Thymus (tissue), 11 donors: ENCODE measurements around the gene SSH3. TPM values are rescaled to one million over a fixed set of nuclear protein-coding genes. Genes with fewer than 3 reads are reported as not detected.

Experiments used
- DNase-seq, 9 donors: peaks; one replicate each; pipeline ENCODE4 v3.0.0-alpha.2; 2013; ENCODE audit warnings: low spot score in 9 of 9, low read depth in 6 of 9, missing footprints in 1 of 9
- H3K27ac ChIP-seq, 2 donors: one replicate each; pipeline ENCODE4 v1.5.1; 2013; ENCODE audit warnings: control low read depth in 1 of 2, low read depth in 1 of 2, low read length in 1 of 2, mild to moderate bottlenecking in 1 of 2, moderate library complexity in 1 of 2
- H3K27me3 ChIP-seq, 2 donors: one replicate each; pipeline ENCODE4 v1.5.1; 2013; ENCODE audit warnings: low read length in 1 of 2; ENCODE audit not compliant: control insufficient read depth in 2 of 2, insufficient read depth in 1 of 2
- H3K36me3 ChIP-seq, 2 donors: one replicate each; pipeline ENCODE4 v1.5.1; 2013; ENCODE audit warnings: low read length in 1 of 2, mild to moderate bottlenecking in 1 of 2, moderate library complexity in 1 of 2; ENCODE audit not compliant: control insufficient read depth in 2 of 2, insufficient read depth in 2 of 2
- H3K4me1 ChIP-seq, 2 donors: one replicate each; pipeline ENCODE4 v1.5.1; 2013; ENCODE audit warnings: low read length in 2 of 2; ENCODE audit not compliant: control insufficient read depth in 2 of 2, insufficient read depth in 2 of 2
- H3K4me3 ChIP-seq, 2 donors: one replicate each; pipeline ENCODE4 v1.5.1; 2013; ENCODE audit warnings: low read length in 2 of 2, control low read depth in 1 of 2, mild to moderate bottlenecking in 1 of 2
- H3K9me3 ChIP-seq, 2 donors: one replicate each; pipeline ENCODE4 v1.5.1; 2013; ENCODE audit warnings: low read length in 1 of 2, mild to moderate bottlenecking in 1 of 2; ENCODE audit not compliant: control insufficient read depth in 2 of 2, insufficient read depth in 1 of 2
- WGBS: extraction: QIAGEN DNeasy Blood & Tissue Kit; methylation state at CpG from one replicate; pipeline ENCODE4 v1.1.7; 2013; 5-methylcytosine and 5-hydroxymethylcytosine counted together
- polyA plus RNA-seq: library from polyadenylated mRNA; stranded (reverse); fragments of 200-250 nt; gene quantifications from one replicate; pipeline ENCODE4 v1.2.3, GENCODE V29; 2013
- total RNA-seq: library from RNA; stranded (reverse); fragments of 120-200 nt; gene quantifications from one replicate; pipeline ENCODE4 v1.2.4, GENCODE V29; 2013
- donor health status: healthy.

Gene SSH3
- total and polyA plus RNA-seq, 2 donors: 1.8 to 11.8 TPM

- Histone ChIP-seq H3K27ac (peak within 1 kb of the TSS; percentile 95 to 99), H3K9me3 (peaks cover 0 to 6% of the 10 kb centered on the region in 2 donors), H3K4me1 (peaks cover 40 to 77% of the 10 kb centered on the region in 2 donors), H3K36me3 (peaks cover 21 to 34% of the 10 kb centered on the region in 2 donors), H3K27me3 (peaks cover 0 to 8% of the 10 kb centered on the region in 2 donors), H3K4me3 (peak within 1 kb of the TSS; percentile 67 to 92)
- under 1% methylated on average over 103 of the region's 103 CpGs for WGBS
- DNase-seq: peak in 1 of 9 donors; percentile 64
Measured at GRCh38 chr11:67266449-67267187, 36.7 kb upstream of the SSH3 start, which contains the start of gene GRK2. GRK2 (plus strand) TSS chr11:67266473; CDS start chr11:67266700, 227 bp downstream.

GRCh38 chr11:67267188-67268080 is 35.9 kb upstream of the SSH3 start:
- H3K27me3 ChIP-seq: peaks cover 0 to 2% of the 10 kb centered on the region in 2 donors
- H3K36me3 ChIP-seq: peaks cover 21 to 42% of the 10 kb centered on the region in 2 donors
- H3K4me3 ChIP-seq: peak overlapping the region; percentile 67 to 92
- WGBS: 3% methylated on average over 30 of the region's 30 CpGs
- H3K9me3 ChIP-seq: peaks cover 0 to 6% of the 10 kb centered on the region in 2 donors
- peaks cover 48 to 77% of the 10 kb centered on the region in 2 donors for H3K4me1 ChIP-seq
- H3K27ac ChIP-seq: peak overlapping the region; percentile 95 to 99
- DNase-seq: peak in 1 of 9 donors; percentile 70

GRCh38 chr11:67268081-67268961 is 35.0 kb upstream of the SSH3 start:
- peak overlapping the region; percentile 95 to 99 for H3K27ac ChIP-seq
- WGBS: 5% methylated on average over 21 of the region's 21 CpGs
- DNase-seq: peak in 5 of 9 donors; percentile 81 to 92 (median 82)
- peak overlapping the region; percentile 67 to 92 for H3K4me3 ChIP-seq
- peaks cover 30 to 51% of the 10 kb centered on the region in 2 donors for H3K36me3 ChIP-seq
- peaks cover 0 to 6% of the 10 kb centered on the region in 2 donors for H3K9me3 ChIP-seq
- H3K4me1 ChIP-seq: peaks cover 51 to 77% of the 10 kb centered on the region in 2 donors
- H3K27me3 ChIP-seq: no peaks in the 10 kb centered on the region

GRCh38 chr11:67268962-67269268 is 34.4 kb upstream of the SSH3 start:
- no peak for DNase-seq
- Histone ChIP-seq H3K27me3 (no peaks in the 10 kb centered on the region), H3K4me3 (peak overlapping the region; percentile 67 to 92), H3K27ac (peak overlapping the region; percentile 95 to 99), H3K36me3 (peaks cover 30 to 56% of the 10 kb centered on the region in 2 donors), H3K9me3 (peaks cover 0 to 6% of the 10 kb centered on the region in 2 donors), H3K4me1 (peaks cover 57 to 78% of the 10 kb centered on the region in 2 donors)
- 75% methylated on average over 13 of the region's 13 CpGs for WGBS

GRCh38 chr11:67269401-67270255 is 33.7 kb upstream of the SSH3 start:
- H3K4me3 ChIP-seq: peak overlapping the region; percentile 67 to 92
- H3K27me3 ChIP-seq: no peaks in the 10 kb centered on the region
- peaks cover 0 to 6% of the 10 kb centered on the region in 2 donors for H3K9me3 ChIP-seq
- no peak for DNase-seq
- 21% methylated on average over 15 of the region's 15 CpGs for WGBS
- H3K27ac ChIP-seq: peak overlapping the region; percentile 95 to 99
- peaks cover 62 to 79% of the 10 kb centered on the region in 2 donors for H3K4me1 ChIP-seq
- peaks cover 34 to 62% of the 10 kb centered on the region in 2 donors for H3K36me3 ChIP-seq

- H3K27ac ChIP-seq: peak overlapping the region; percentile 95 to 99
- H3K27me3 ChIP-seq: no peaks in the 10 kb centered on the region
- 15% methylated on average over 28 of the region's 28 CpGs for WGBS
- peak in 1 of 9 donors; percentile 71 for DNase-seq
- H3K36me3 ChIP-seq: peaks cover 42 to 71% of the 10 kb centered on the region in 2 donors
- H3K4me1 ChIP-seq: peaks cover 71 to 87% of the 10 kb centered on the region in 2 donors
- peaks cover 0 to 6% of the 10 kb centered on the region in 2 donors for H3K9me3 ChIP-seq
- peak overlapping the region; percentile 67 to 92 for H3K4me3 ChIP-seq
Measured at GRCh38 chr11:67270256-67271204, 32.8 kb upstream of the SSH3 start.

- peaks cover 0 to 6% of the 10 kb centered on the region in 2 donors for H3K9me3 ChIP-seq
- peak overlapping the region; percentile 67 to 92 for H3K4me3 ChIP-seq
- no peaks in the 10 kb centered on the region for H3K27me3 ChIP-seq
- WGBS: 38% methylated on average over 5 of the region's 5 CpGs
- DNase-seq: peak in 1 of 9 donors; percentile 57
- peaks cover 72 to 87% of the 10 kb centered on the region in 2 donors for H3K4me1 ChIP-seq
- peaks cover 45 to 78% of the 10 kb centered on the region in 2 donors for H3K36me3 ChIP-seq
- peak overlapping the region; percentile 95 to 99 for H3K27ac ChIP-seq
Measured at GRCh38 chr11:67271205-67271540, 32.2 kb upstream of the SSH3 start.
